GM19468 (cell line): Measurements from ENCODE around the gene DUSP8.
"Not testable (repeated sequence)": the region's sequence is repeated elsewhere in the genome, so short reads cannot be mapped to it uniquely, and the experiment has no call there.

ENCODE experiments used
- ATAC-seq: cut with Tn5 transposase; IDR thresholded peaks from one replicate; pipeline ENCODE4 v1.9.1; 2021; ENCODE audit warnings: mild to moderate bottlenecking, moderate library complexity, moderate number of reproducible peaks; ENCODE audit not compliant: unreplicated experiment; ENCODE audit errors: extremely low read depth

DUSP8 gene

GRCh38 chr11:1589996-1590395 lies 17.9 kb upstream of the DUSP8 start:
- no peak for ATAC-seq

- ATAC-seq: not testable (repeated sequence)
Measured at GRCh38 chr11:1589191-1589963, 17.3 kb upstream of the DUSP8 start.

GRCh38 chr11:1586699-1587098 lies 14.6 kb upstream of the DUSP8 start:
- ATAC-seq: no peak

GRCh38 chr11:1584661-1585370 lies 12.7 kb upstream of the DUSP8 start, which contains the start of gene KRTAP5-1:
KRTAP5-1 (minus strand) TSS chr11:1585283; CDS start chr11:1585249, 34 bp downstream.
- ATAC-seq: not testable (repeated sequence)

GRCh38 chr11:1582909-1583308 lies 10.8 kb upstream of the DUSP8 start:
- not testable (repeated sequence) for ATAC-seq

GRCh38 chr11:1581976-1582375 lies 9.9 kb upstream of the DUSP8 start:
- ATAC-seq: no peak

GRCh38 chr11:1576825-1577224 lies 4.8 kb upstream of the DUSP8 start:
- no peak for ATAC-seq

- not testable (repeated sequence) for ATAC-seq
Measured at GRCh38 chr11:1575756-1576155, 3.7 kb upstream of the DUSP8 start.

GRCh38 chr11:1574933-1575242 lies 2.8 kb upstream of the DUSP8 start:
- ATAC-seq: no peak

GRCh38 chr11:1574238-1574932 lies 2.3 kb upstream of the DUSP8 start:
- no peak for ATAC-seq

GRCh38 chr11:1573903-1574237 lies 1.8 kb upstream of the DUSP8 start:
- ATAC-seq: no peak

GRCh38 chr11:1573077-1573902 lies 1.2 kb upstream of the DUSP8 start:
- ATAC-seq: no peak

- ATAC-seq: no peak
Measured at GRCh38 chr11:1571760-1572196, 293 bp downstream of the DUSP8 start.

GRCh38 chr11:1570896-1571759 lies 943 bp downstream of the DUSP8 start:
- ATAC-seq: no peak

- ATAC-seq: no peak
Measured at GRCh38 chr11:1570531-1570895, 1.6 kb downstream of the DUSP8 start.

- ATAC-seq: no peak
Measured at GRCh38 chr11:1570001-1570453, 2.0 kb downstream of the DUSP8 start.

GRCh38 chr11:1569251-1569780 lies 2.8 kb downstream of the DUSP8 start:
- no peak for ATAC-seq

GRCh38 chr11:1568441-1568911 lies 3.6 kb downstream of the DUSP8 start:
- ATAC-seq: no peak

GRCh38 chr11:1567721-1568100 lies 4.4 kb downstream of the DUSP8 start:
- no peak for ATAC-seq
